ENCODE data around the gene MFAP2. TPM values are rescaled to one million over a fixed set of nuclear protein-coding genes. Genes with fewer than 3 reads are reported as not detected.

Gene MFAP2
- total RNA-seq, 4 donors from 2014 or later, result 9.0 to 28.6 (median 15.0) TPM

DNA sequence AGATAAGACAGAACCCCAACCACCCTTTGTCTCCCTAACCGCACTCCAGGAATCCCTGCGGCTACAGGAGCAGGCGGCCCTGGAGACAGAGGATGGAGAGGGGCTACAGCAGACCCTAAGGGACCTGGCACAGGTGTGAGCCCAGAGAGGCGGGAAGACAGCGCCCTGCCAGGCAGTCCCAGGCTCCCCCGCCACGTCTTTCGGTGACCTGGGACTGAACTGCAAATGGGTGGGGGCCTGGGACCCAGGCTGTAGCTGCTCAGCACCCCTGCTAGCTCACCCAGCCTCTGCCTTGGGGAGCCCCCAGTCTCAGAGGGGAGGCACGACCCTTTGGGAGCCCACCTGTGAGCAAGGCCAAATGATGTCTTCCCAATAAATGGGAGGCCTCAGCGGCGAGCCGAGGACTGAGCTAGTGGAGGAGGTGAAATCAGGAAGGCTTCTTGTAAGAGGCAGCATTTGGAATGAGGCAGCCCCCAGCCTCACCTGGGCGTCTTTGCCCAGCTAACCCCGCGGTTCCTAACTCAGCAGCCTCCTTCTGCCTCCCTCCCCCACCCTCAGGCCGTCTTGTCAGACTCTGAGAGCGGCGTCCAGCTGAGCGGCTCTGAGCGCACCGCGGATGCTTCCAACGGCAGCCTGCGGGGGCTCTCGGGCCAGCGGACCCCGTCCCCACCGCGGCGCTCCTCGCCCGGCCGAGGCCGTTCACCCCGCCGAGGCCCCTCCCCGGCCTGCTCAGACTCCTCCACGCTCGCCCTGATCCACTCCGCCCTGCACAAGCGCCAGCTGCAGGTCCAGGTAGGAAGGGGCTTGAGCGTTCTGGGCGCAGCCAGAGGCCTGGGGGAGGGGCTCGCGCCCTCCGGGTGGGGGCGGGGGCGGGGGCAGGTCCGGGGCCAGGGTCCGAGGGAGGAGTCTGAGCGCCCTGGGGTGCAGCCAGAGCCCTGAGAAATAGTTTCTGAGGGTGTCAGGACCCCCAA is 41.8 kb downstream of the MFAP2 start:
- TF ChIP-seq, protein P1, sequence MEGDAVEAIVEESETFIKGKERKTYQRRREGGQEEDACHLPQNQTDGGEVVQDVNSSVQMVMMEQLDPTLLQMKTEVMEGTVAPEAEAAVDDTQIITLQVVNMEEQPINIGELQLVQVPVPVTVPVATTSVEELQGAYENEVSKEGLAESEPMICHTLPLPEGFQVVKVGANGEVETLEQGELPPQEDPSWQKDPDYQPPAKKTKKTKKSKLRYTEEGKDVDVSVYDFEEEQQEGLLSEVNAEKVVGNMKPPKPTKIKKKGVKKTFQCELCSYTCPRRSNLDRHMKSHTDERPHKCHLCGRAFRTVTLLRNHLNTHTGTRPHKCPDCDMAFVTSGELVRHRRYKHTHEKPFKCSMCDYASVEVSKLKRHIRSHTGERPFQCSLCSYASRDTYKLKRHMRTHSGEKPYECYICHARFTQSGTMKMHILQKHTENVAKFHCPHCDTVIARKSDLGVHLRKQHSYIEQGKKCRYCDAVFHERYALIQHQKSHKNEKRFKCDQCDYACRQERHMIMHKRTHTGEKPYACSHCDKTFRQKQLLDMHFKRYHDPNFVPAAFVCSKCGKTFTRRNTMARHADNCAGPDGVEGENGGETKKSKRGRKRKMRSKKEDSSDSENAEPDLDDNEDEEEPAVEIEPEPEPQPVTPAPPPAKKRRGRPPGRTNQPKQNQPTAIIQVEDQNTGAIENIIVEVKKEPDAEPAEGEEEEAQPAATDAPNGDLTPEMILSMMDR (IDR thresholded peaks at IDR 0.05; ENCODE audit: low read depth), result no peak

DNA sequence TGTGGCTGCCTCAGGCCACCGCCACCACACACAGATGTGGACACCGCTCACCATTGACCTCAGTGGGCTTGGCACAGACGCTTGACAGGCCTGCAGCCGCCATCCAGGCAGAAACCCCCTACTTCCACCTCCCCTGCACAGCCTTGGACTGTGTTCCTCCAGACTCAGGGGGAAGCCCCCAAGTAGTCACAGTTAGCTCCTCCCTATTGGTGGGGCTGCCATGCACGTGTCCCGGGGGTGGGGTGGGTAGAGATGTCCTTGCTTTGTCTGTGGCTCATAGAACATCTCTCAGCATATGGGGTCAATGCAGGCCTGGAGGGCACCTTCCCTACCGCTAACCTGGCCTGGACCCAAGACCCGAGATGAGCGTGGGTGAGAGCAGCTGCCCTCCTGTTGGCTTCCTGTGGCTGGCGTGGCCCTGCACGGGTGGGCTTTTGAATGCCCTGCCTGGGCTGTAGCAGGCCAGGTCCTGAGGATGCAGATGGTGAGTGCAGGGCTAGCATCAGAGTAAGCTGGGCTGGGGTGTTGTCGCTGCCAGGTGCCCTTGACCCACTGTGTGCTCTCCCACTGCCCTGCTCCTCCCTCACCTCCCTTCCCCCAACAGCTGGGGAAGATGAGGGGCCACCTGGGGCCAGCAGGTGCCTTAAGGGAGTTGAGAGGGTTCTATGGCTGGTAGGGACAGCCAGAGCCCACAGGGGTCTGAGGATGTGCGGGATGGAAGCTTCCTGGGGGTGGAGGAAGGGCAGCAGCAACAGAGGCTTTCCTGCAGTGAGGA is 52.5 kb downstream of the MFAP2 start:
- TF ChIP-seq, protein P1 (IDR thresholded peaks at IDR 0.05; ENCODE audit: low read depth), result no peak

DNA sequence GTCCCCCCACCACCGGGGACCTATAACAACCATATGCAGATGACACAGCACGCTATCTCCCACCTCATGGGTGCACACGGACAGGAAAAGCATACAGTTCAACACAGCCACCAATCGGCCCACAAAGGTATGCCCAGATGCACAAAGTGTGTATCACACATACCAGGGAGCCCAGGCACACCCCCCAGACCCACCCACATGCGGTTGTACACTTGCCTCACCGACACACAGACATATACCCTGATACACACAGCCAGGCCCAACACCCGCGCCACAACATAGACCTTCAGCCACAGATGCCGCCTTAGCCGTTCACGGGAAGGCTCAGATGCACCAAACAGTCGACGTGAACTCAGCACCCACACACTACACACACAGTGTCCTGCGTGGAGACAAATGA is 53.2 kb downstream of the MFAP2 start:
- TF ChIP-seq, protein P1 (IDR thresholded peaks at IDR 0.05; ENCODE audit: low read depth), result no peak

DNA sequence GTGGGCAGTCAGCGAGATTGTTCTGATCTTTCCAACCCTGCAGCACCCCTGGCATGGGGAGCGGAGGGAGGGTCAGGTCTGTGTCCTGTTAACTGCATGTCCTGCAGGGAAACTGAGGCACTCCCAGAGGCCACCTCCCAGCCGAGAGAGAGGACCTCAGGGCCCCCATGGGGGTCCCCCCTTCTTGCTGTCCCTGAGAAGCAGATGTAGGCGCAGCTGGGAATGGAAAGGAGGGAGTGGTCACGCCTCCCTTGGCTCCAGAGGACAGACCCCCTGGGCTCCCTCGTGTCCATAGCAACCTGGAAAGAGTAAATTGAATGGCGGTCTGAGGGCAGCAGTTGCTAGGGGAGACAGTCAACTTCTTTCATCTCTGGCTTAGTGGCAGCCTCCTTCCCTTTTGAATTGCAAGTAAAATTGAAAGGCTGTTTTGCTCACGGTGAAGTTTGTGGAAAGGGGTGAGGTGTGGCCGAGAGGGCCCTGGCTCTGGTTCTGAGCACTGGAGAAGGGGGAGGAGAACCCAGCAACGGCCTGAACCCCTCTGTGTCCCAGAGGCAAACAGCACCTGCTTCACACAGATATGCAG is 53.8 kb downstream of the MFAP2 start:
- TF ChIP-seq, protein P1 (IDR thresholded peaks at IDR 0.05; ENCODE audit: low read depth), result no peak

DNA sequence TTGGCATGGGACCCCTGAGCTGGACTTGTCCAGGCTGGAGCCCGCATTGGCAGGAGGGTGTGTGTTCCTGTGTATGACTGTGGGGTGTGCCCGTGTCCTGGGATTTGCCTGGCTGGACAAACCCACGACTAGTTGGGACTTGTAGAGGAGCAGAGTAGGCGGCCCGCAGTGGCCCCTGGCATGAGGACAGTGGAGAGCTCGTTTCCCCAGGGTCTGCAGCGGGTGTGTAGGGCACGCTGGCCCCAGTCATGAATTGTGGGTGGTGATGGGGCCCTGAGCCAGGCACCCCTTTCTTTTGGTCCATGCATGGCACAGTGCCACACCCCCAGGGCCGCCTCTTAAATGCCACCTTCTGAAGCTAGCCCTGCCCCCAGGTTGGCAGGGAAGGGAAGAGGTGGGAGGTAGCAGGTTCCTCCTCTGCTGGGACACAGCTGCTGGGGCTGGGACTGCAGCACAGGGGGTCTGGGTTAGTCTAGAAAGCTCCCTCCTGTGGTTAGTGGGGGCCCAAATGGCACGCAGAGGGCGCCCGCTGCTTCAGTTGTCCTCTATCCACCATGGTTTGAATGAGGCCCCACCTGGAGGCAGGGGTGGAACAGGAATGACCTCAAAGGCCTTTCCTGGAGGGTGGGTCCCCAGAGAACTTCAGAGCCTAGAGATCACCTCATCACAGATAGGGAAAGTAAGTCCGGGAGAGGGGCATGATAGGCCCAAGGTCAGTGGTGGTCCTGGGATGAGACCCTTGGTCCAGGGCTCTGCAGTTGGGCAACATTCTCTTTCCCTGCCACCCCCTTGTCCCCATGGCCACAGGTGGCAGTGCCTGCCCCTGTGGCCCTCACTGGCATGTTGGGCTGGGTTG is 54.6 kb downstream of the MFAP2 start:
- TF ChIP-seq, protein P1 (IDR thresholded peaks at IDR 0.05; ENCODE audit: low read depth), result no peak

DNA sequence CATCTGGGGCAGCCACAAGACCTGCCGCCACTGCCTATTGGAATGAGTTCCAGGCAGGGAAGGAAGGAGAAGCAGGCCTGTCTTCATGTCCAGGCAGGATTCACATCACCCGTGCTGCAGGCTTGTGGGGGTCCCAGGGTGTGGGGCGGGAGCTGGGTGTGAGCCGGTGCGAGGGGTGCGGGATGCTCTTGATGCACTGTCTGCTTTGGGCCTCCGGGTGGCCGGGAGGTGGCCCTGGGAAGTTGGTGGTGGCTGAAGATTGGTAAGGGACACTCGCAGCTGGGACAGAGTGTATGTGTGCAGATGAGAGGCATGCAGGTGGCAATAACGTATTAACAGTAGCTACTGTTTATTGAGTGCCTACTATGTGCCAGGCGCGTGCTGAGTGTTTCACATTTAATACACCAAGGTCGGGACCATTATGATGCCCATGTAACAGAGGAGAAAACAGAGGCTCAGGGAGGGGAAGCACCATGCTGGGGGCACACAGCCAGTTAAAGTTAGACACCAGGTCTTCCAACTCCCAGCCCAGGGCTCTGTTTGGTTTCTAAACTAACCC is 55.4 kb downstream of the MFAP2 start:
- TF ChIP-seq, protein P1 (IDR thresholded peaks at IDR 0.05; ENCODE audit: low read depth), result no peak

Other genes with a start within 250 kb of the MFAP2 start
- gene RNU1-4, start 240.1 kb downstream of the MFAP2 start, total RNA-seq, result under 1 TPM; under 0.01 TPM
- under 1 TPM; under 0.01 TPM for gene RNU1-2, start 84.6 kb downstream of the MFAP2 start, total RNA-seq
- gene CROCC, start 58.7 kb downstream of the MFAP2 start, total RNA-seq, result 10 to 100 TPM in 3 of 4 donors, 1 to 10 TPM in 1; 7.7 to 32.4 (median 14.8) TPM
- gene ATP13A2, start 31.3 kb upstream of the MFAP2 start, total RNA-seq, result 10 to 100 TPM; 14.8 to 33.0 (median 22.5) TPM
- 100 to 1,000 TPM; 105 to 138 (median 121) TPM for gene SDHB, start 73.4 kb upstream of the MFAP2 start, total RNA-seq
- 1 to 10 TPM in 1 of 4 donors, under 1 TPM in 3; 0.19 to 2.9 (median 0.60) TPM for gene PADI2, start 138.8 kb upstream of the MFAP2 start, total RNA-seq
- gene PADI1, start 224.5 kb upstream of the MFAP2 start, total RNA-seq, result not detected